ENCODE measurements around the gene PCBP3. TPM values are rescaled to one million over a fixed set of nuclear protein-coding genes. Genes with fewer than 3 reads are reported as not detected.
A peak's percentile ranks its signal among the peaks of the same experiment; 100 is the strongest.

PCBP3 gene
- polyA plus RNA-seq, 1 experiment: 1.6 TPM

DNA sequence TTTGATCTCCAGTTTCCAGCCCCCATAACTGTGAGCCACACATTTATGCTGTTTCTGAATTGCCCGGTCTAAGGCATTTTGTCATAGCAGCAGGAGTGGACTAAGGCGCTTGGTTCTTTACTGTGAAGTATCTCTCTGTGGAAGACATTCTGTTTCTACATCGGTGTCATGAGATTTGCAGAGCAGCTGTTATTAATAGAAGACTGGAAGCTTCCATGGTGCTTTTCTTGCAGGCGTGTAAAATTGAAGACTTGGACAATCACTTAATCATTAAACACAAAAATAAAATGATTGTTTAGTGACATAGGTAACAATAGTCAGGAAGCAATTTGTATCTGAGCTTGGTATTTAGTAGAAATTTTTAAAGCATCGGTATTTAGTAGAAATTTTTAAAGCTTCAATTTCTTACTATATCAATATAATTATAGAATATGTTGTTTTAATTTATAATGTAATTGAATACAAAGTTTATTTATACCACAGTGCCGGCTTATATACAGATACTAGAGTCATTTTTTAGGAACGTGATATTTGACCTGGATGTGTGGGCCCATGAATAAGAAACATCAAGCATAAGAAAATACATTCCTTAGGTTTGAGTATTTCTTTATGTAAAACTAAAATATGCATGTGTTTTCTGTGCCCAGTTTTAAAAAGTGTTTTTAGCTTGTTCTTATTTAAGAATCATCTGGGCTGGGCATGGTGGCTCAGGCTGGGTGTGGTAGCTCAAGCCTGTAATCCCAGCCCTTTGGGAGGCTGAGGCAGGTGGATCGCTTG is 277.5 kb downstream of the PCBP3 start:
- DNase-seq (ENCODE audit: low read depth, low spot score): peak; percentile 45
- Histone ChIP-seq H3K27me3 (ENCODE audit: control insufficient read depth, insufficient read depth, low read length) (no peaks in the 10 kb centered on the region), H3K9me3 (ENCODE audit: control insufficient read depth, insufficient read depth, low read length) (peaks cover 27% of the 10 kb centered on the region), H3K27ac (ENCODE audit: low read depth, low read length) (peak overlapping the region; percentile 80), H3K4me3 (ENCODE audit: low read depth, low read length) (no peak overlapping the region)
- CTCF ChIA-PET: interaction anchor here (0.8 to 3.3 kb wide), 5 partner anchors 52 to 365 kb away, joined by 3 to 15 read pairs (median 3); no protein-coding TSS in a partner anchor
- TF ChIP-seq, protein P1, sequence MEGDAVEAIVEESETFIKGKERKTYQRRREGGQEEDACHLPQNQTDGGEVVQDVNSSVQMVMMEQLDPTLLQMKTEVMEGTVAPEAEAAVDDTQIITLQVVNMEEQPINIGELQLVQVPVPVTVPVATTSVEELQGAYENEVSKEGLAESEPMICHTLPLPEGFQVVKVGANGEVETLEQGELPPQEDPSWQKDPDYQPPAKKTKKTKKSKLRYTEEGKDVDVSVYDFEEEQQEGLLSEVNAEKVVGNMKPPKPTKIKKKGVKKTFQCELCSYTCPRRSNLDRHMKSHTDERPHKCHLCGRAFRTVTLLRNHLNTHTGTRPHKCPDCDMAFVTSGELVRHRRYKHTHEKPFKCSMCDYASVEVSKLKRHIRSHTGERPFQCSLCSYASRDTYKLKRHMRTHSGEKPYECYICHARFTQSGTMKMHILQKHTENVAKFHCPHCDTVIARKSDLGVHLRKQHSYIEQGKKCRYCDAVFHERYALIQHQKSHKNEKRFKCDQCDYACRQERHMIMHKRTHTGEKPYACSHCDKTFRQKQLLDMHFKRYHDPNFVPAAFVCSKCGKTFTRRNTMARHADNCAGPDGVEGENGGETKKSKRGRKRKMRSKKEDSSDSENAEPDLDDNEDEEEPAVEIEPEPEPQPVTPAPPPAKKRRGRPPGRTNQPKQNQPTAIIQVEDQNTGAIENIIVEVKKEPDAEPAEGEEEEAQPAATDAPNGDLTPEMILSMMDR (IDR thresholded peaks at IDR 0.05; ENCODE audit: low read depth, low read length): no peak
- POLR2A ChIA-PET: interaction anchor here (0.6 to 1.5 kb wide), 5 partner anchors 32 to 57 kb away, joined by 3 to 6 read pairs (median 3); no protein-coding TSS in a partner anchor

DNA sequence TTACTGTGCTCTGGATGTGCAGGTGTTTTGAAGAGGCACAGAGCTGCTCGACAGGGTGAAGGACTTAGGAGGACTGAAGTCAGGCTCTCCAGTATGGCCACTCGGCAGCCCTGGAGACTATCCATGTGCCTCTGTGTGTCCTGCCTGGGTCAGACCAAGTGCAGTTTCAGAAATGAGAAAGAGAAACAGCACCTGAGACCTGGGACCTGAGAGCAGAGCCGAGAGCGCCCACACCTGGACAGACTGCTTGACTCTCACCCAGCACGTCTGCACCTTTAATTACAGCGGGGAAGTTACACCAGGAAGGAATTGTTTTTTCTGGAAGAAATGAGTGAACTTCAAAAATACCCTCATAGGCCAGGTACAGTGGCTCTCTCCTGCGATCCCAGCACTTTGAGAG is 278.4 kb downstream of the PCBP3 start:
- CTCF ChIA-PET: interaction anchor here (1.0 to 3.3 kb wide), 2 partner anchors 100 to 301 kb away, joined by 3 to 15 read pairs; no protein-coding TSS in a partner anchor
- Histone ChIP-seq H3K27me3 (ENCODE audit: control insufficient read depth, insufficient read depth, low read length) (no peaks in the 10 kb centered on the region), H3K4me3 (ENCODE audit: low read depth, low read length) (no peak overlapping the region), H3K27ac (ENCODE audit: low read depth, low read length) (peak overlapping the region; percentile 80), H3K9me3 (ENCODE audit: control insufficient read depth, insufficient read depth, low read length) (peaks cover 27% of the 10 kb centered on the region)
- POLR2A ChIA-PET: interaction anchor here (0.6 to 1.5 kb wide), 3 partner anchors 33 to 52 kb away, joined by 3 to 6 read pairs (median 4); no protein-coding TSS in a partner anchor
- TF ChIP-seq, protein P1 (IDR thresholded peaks at IDR 0.05; ENCODE audit: low read depth, low read length): no peak
- no peak for DNase-seq (ENCODE audit: low read depth, low spot score)

DNA sequence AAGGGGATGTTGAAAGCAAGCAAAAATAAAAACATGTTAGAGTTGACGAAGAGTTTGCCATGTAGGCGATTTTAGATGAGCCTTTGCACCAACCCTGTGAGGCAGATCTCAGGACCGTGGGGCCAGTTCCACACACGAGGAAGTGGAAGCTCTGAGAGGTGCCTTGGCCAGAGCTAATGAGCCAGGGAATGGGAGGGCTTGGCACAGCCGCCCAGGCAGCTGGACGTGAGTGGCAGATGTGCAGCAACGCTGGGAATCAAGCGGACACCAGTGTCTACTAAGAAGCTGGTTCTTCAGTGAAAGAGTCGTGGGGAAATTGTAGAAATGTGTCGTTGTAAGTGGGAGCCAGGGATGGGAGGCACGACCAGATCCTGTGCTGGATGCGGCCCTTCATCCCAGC is 279.1 kb downstream of the PCBP3 start:
- ChIA-PET CTCF (interaction anchor here (0.6 to 3.3 kb wide), 5 partner anchors 30 to 366 kb away, joined by 3 to 15 read pairs (median 5); no protein-coding TSS in a partner anchor), POLR2A (no interaction called here)
- Histone ChIP-seq H3K27me3 (ENCODE audit: control insufficient read depth, insufficient read depth, low read length) (no peaks in the 10 kb centered on the region), H3K4me3 (ENCODE audit: low read depth, low read length) (no peak overlapping the region), H3K9me3 (ENCODE audit: control insufficient read depth, insufficient read depth, low read length) (peaks cover 24% of the 10 kb centered on the region), H3K27ac (ENCODE audit: low read depth, low read length) (no peak overlapping the region)
- TF ChIP-seq, protein P1 (IDR thresholded peaks at IDR 0.05; ENCODE audit: low read depth, low read length): no peak
- no peak for DNase-seq (ENCODE audit: low read depth, low spot score)

DNA sequence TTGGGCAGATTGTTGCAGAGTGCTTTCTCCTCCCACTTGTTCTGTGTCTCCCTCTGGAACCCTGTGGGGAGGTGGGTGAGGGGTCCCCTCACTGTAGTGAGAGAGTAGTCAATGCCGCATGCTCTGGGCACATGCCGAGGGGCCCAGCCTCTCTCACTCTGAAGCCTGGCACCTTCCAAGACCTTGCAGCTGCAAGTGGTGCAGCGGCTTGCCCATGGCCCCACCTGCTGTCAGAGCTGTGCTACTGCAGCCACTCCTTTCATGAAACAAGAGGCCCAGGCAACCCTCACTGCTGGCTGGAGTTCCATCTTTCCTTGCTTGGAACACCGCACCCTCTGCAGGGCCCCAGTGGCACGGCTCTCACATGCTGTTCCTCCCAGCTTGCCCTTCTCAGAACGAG is 279.6 kb downstream of the PCBP3 start:
- ChIA-PET POLR2A (no interaction called here), CTCF (interaction anchor here (0.7 to 3.3 kb wide), 3 partner anchors 30 to 355 kb away, joined by 3 to 15 read pairs (median 5); no protein-coding TSS in a partner anchor)
- no peak overlapping the region for H3K27ac ChIP-seq (ENCODE audit: low read depth, low read length)
- peaks cover 22% of the 10 kb centered on the region for H3K9me3 ChIP-seq (ENCODE audit: control insufficient read depth, insufficient read depth, low read length)
- DNase-seq (ENCODE audit: low read depth, low spot score): peak; percentile 37
- H3K27me3 ChIP-seq (ENCODE audit: control insufficient read depth, insufficient read depth, low read length): no peaks in the 10 kb centered on the region
- TF ChIP-seq, protein P1 (IDR thresholded peaks at IDR 0.05; ENCODE audit: low read depth, low read length): peak; percentile 93
- no peak overlapping the region for H3K4me3 ChIP-seq (ENCODE audit: low read depth, low read length)

DNA sequence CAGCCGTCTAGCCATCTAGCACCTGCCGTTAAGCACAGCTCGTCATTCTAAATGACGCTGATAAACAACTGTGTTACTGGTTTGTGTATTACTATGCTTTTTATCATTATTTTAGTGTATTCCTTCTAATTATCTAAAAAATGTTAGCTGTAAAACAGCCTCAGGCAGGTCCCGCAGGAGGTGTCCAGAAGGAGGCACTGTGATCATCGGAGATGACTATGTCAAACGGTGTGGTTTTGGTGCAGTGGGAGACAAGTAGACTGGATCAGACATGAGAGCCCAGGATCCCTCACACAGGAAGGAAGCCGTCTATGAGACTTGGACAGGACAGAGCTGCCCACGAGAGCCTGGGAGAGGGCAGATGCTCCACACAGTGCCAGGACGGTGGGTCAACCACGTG is 282.8 kb downstream of the PCBP3 start:
- Histone ChIP-seq H3K9me3 (ENCODE audit: control insufficient read depth, insufficient read depth, low read length) (peaks cover 15% of the 10 kb centered on the region), H3K27ac (ENCODE audit: low read depth, low read length) (no peak overlapping the region), H3K4me3 (ENCODE audit: low read depth, low read length) (no peak overlapping the region), H3K27me3 (ENCODE audit: control insufficient read depth, insufficient read depth, low read length) (peaks cover 5% of the 10 kb centered on the region)
- CTCF ChIA-PET: interaction anchor here (1.0 kb wide), 1 partner anchor 370 kb away, joined by 5 read pairs; no protein-coding TSS in a partner anchor
- no peak for DNase-seq (ENCODE audit: low read depth, low spot score)
- TF ChIP-seq, protein P1 (IDR thresholded peaks at IDR 0.05; ENCODE audit: low read depth, low read length): peak; percentile 17; the same call in 1 of the 2 replicates
- POLR2A ChIA-PET: interaction anchor here (1.2 kb wide), 1 partner anchor 51 kb away, joined by 4 read pairs; no protein-coding TSS in a partner anchor
